IgD-negative memory B cell (primary cell): ENCODE data around the gene ZNF276. TPM values are rescaled to one million over a fixed set of nuclear protein-coding genes. Genes with fewer than 3 reads are reported as not detected.

Source experiments
- H3K27ac Mint-ChIP-seq, 3 donors: one replicate each; pipeline ENCODE4 v1.8.0; 2020 to 2022; ENCODE audit warnings: mild to moderate bottlenecking in 3 of 3, mixed read lengths in 3 of 3, moderate library complexity in 1 of 3
- H3K27me3 Mint-ChIP-seq: one replicate; pipeline ENCODE4 v1.8.0; 2021; ENCODE audit warnings: mixed read lengths
- H3K36me3 Mint-ChIP-seq: one replicate; pipeline ENCODE4 v1.8.0; 2020; ENCODE audit warnings: mild to moderate bottlenecking, mixed read lengths
- H3K4me1 Mint-ChIP-seq, 3 donors: one replicate each; pipeline ENCODE4 v1.8.0; 2020 to 2022; ENCODE audit warnings: mixed read lengths in 3 of 3, mild to moderate bottlenecking in 1 of 3
- H3K4me3 Mint-ChIP-seq, 4 donors: one replicate each; pipeline ENCODE4 v1.8.0; 2020 to 2022; ENCODE audit warnings: mild to moderate bottlenecking in 4 of 4, mixed read lengths in 4 of 4, moderate library complexity in 3 of 4
- H3K9me3 Mint-ChIP-seq, 3 donors: one replicate each; pipeline ENCODE4 v1.8.0; 2020 to 2021; ENCODE audit warnings: mixed read lengths in 3 of 3, mild to moderate bottlenecking in 1 of 3
- polyA plus RNA-seq: library from polyadenylated mRNA; unstranded; fragments of 300-500 nt; fragmentation: Illumina TruSeq; gene quantifications from one replicate; pipeline ENCODE4 v1.2.3, GENCODE V29; 2021

The ZNF276 gene
- polyA plus RNA-seq, 1 donor from 2014 or later = 24.6 TPM

GRCh38 chr16:89716916-89717687 lies 4.2 kb upstream of the ZNF276 start:
- no peaks in the 10 kb centered on the region for H3K27me3 Mint-ChIP-seq

GRCh38 chr16:89717688-89718505 lies 3.4 kb upstream of the ZNF276 start:
- Mint-ChIP-seq H3K4me3 (peak overlapping the region in 2 of 4 donors; percentile 25 to 92), H3K36me3 (peaks cover 3% of the 10 kb centered on the region), H3K9me3 (no peaks in the 10 kb centered on the region), H3K4me1 (peaks cover 9 to 17% (median 13%) of the 10 kb centered on the region in 3 donors), H3K27me3 (no peaks in the 10 kb centered on the region), H3K27ac (peak overlapping the region in 1 of 3 donors; percentile 76)

More at GRCh38 chr16:89716916-89717687, 4.2 kb upstream of the ZNF276 start:
- Mint-ChIP-seq H3K4me1 (peaks cover 6 to 11% (median 9%) of the 10 kb centered on the region in 3 donors), H3K36me3 (no peaks in the 10 kb centered on the region), H3K9me3 (no peaks in the 10 kb centered on the region), H3K4me3 (no peak overlapping the region), H3K27ac (no peak overlapping the region)

GRCh38 chr16:89720551-89720812 lies 855 bp upstream of the ZNF276 start:
- H3K4me3 Mint-ChIP-seq = peak overlapping the region in 3 of 4 donors; percentile 74 to 92 (median 75)
- H3K27me3 Mint-ChIP-seq = no peaks in the 10 kb centered on the region
- H3K4me1 Mint-ChIP-seq = peaks cover 15 to 19% (median 17%) of the 10 kb centered on the region in 3 donors
- no peaks in the 10 kb centered on the region for H3K9me3 Mint-ChIP-seq
- H3K36me3 Mint-ChIP-seq = peaks cover 4% of the 10 kb centered on the region
- peak overlapping the region in 2 of 3 donors; percentile 63 to 92 for H3K27ac Mint-ChIP-seq

GRCh38 chr16:89721546-89722391 lies 432 bp downstream of the ZNF276 start:
- H3K4me3 Mint-ChIP-seq = peak overlapping the region; percentile 92 to 98 (median 94)
- H3K9me3 Mint-ChIP-seq = no peaks in the 10 kb centered on the region
- no peaks in the 10 kb centered on the region for H3K27me3 Mint-ChIP-seq
- peaks cover 4% of the 10 kb centered on the region for H3K36me3 Mint-ChIP-seq
- peak overlapping the region; percentile 95 to 99 (median 96) for H3K27ac Mint-ChIP-seq
- peaks cover 15 to 19% (median 17%) of the 10 kb centered on the region in 3 donors for H3K4me1 Mint-ChIP-seq

GRCh38 chr16:89722392-89723278 lies 1.3 kb downstream of the ZNF276 start:
- H3K9me3 Mint-ChIP-seq = no peaks in the 10 kb centered on the region
- peak overlapping the region; percentile 92 to 98 (median 94) for H3K4me3 Mint-ChIP-seq
- H3K27me3 Mint-ChIP-seq = no peaks in the 10 kb centered on the region
- H3K36me3 Mint-ChIP-seq = peaks cover 4% of the 10 kb centered on the region
- H3K27ac Mint-ChIP-seq = peak overlapping the region; percentile 95 to 99 (median 96)
- H3K4me1 Mint-ChIP-seq = peaks cover 15 to 22% (median 20%) of the 10 kb centered on the region in 3 donors

- H3K36me3 Mint-ChIP-seq = peaks cover 4% of the 10 kb centered on the region
- peaks cover 15 to 22% (median 20%) of the 10 kb centered on the region in 3 donors for H3K4me1 Mint-ChIP-seq
These were observed 2.2 kb downstream of the ZNF276 start for GRCh38 chr16:89723279-89724250.

GRCh38 chr16:89727406-89728120 lies 6.2 kb downstream of the ZNF276 start:
- Mint-ChIP-seq H3K9me3 (no peaks in the 10 kb centered on the region), H3K27ac (peak overlapping the region in 1 of 3 donors; percentile 25), H3K4me3 (peak overlapping the region in 3 of 4 donors; percentile 3 to 84 (median 35)), H3K4me1 (peaks cover 15 to 19% (median 16%) of the 10 kb centered on the region in 3 donors), H3K36me3 (peaks cover 4% of the 10 kb centered on the region), H3K27me3 (no peaks in the 10 kb centered on the region)

More at GRCh38 chr16:89723279-89724250, 2.2 kb downstream of the ZNF276 start:
- peak overlapping the region; percentile 95 to 99 (median 96) for H3K27ac Mint-ChIP-seq
- H3K27me3 Mint-ChIP-seq = no peaks in the 10 kb centered on the region
- H3K4me3 Mint-ChIP-seq = peak overlapping the region; percentile 92 to 98 (median 94)
- H3K9me3 Mint-ChIP-seq = no peaks in the 10 kb centered on the region

GRCh38 chr16:89729293-89729692 lies 8.0 kb downstream of the ZNF276 start:
- Mint-ChIP-seq H3K27ac (no peak overlapping the region), H3K4me1 (peaks cover 8 to 10% (median 9%) of the 10 kb centered on the region in 3 donors), H3K9me3 (no peaks in the 10 kb centered on the region), H3K4me3 (no peak overlapping the region), H3K36me3 (no peaks in the 10 kb centered on the region), H3K27me3 (no peaks in the 10 kb centered on the region)

- no peaks in the 10 kb centered on the region for H3K36me3 Mint-ChIP-seq
- peak overlapping the region in 1 of 3 donors; percentile 59 for H3K27ac Mint-ChIP-seq
- H3K4me1 Mint-ChIP-seq = peaks cover 4 to 10% (median 8%) of the 10 kb centered on the region in 3 donors
- H3K27me3 Mint-ChIP-seq = no peaks in the 10 kb centered on the region
- H3K9me3 Mint-ChIP-seq = no peaks in the 10 kb centered on the region
- no peak overlapping the region for H3K4me3 Mint-ChIP-seq
These were observed 8.7 kb downstream of the ZNF276 start for GRCh38 chr16:89729863-89730593.

- Mint-ChIP-seq H3K36me3 (no peaks in the 10 kb centered on the region), H3K27me3 (no peaks in the 10 kb centered on the region), H3K4me3 (no peak overlapping the region), H3K9me3 (no peaks in the 10 kb centered on the region), H3K4me1 (peaks cover 4 to 10% (median 8%) of the 10 kb centered on the region in 3 donors), H3K27ac (no peak overlapping the region)
These were observed 9.4 kb downstream of the ZNF276 start for GRCh38 chr16:89730610-89731234.

GRCh38 chr16:89732142-89732917 lies 11.0 kb downstream of the ZNF276 start:
- Mint-ChIP-seq H3K9me3 (no peaks in the 10 kb centered on the region), H3K4me1 (peaks cover 1 to 10% (median 9%) of the 10 kb centered on the region in 3 donors), H3K4me3 (no peak overlapping the region), H3K27me3 (no peaks in the 10 kb centered on the region), H3K36me3 (no peaks in the 10 kb centered on the region), H3K27ac (peak overlapping the region in 1 of 3 donors; percentile 67)
